IPS-20b (cell line): ENCODE data around the gene TMPRSS9.

Source experiments
- H3K27ac ChIP-seq: one replicate; pipeline ENCODE4 v1.5.1; 2013; ENCODE audit warnings: low read length
- H3K27me3 ChIP-seq: 2 replicates; pipeline ENCODE4 v1.6.1; 2013; ENCODE audit warnings: mild to moderate bottlenecking, low read length, inconsistent platforms; ENCODE audit not compliant: insufficient read depth
- H3K36me3 ChIP-seq: 2 replicates; pipeline ENCODE4 v1.6.1; 2013; ENCODE audit warnings: low read depth, mild to moderate bottlenecking, inconsistent platforms, low read length, moderate library complexity; ENCODE audit not compliant: insufficient read depth
- H3K4me1 ChIP-seq: 2 replicates; pipeline ENCODE4 v1.6.1; 2013; ENCODE audit warnings: mild to moderate bottlenecking, control low read depth, inconsistent platforms, low read length, moderate library complexity; ENCODE audit not compliant: insufficient read depth
- H3K4me3 ChIP-seq: 2 replicates; pipeline ENCODE4 v1.5.1; 2013; ENCODE audit warnings: mild to moderate bottlenecking, low read length, inconsistent platforms
- H3K9ac ChIP-seq: 2 replicates; pipeline ENCODE4 v1.6.1; 2013; ENCODE audit warnings: low read depth, mild to moderate bottlenecking, inconsistent platforms, low read length, moderate library complexity
- H3K9me3 ChIP-seq: 2 replicates; pipeline ENCODE4 v1.6.1; 2013; ENCODE audit warnings: mild to moderate bottlenecking, low read depth, low read length, inconsistent platforms; ENCODE audit not compliant: insufficient read depth

The TMPRSS9 gene

GRCh38 chr19:2338055-2338615, 21.9 kb upstream of the TMPRSS9 start:
- Histone ChIP-seq H3K27ac (no peak overlapping the region), H3K4me1 (no peaks in the 10 kb centered on the region), H3K4me3 (no peak overlapping the region), H3K9me3 (peaks cover 5% of the 10 kb centered on the region; the same call in 1 of the 2 replicates), H3K36me3 (peaks cover 8% of the 10 kb centered on the region; the same call in 1 of the 2 replicates), H3K27me3 (no peaks in the 10 kb centered on the region), H3K9ac (no peak overlapping the region)

DNA sequence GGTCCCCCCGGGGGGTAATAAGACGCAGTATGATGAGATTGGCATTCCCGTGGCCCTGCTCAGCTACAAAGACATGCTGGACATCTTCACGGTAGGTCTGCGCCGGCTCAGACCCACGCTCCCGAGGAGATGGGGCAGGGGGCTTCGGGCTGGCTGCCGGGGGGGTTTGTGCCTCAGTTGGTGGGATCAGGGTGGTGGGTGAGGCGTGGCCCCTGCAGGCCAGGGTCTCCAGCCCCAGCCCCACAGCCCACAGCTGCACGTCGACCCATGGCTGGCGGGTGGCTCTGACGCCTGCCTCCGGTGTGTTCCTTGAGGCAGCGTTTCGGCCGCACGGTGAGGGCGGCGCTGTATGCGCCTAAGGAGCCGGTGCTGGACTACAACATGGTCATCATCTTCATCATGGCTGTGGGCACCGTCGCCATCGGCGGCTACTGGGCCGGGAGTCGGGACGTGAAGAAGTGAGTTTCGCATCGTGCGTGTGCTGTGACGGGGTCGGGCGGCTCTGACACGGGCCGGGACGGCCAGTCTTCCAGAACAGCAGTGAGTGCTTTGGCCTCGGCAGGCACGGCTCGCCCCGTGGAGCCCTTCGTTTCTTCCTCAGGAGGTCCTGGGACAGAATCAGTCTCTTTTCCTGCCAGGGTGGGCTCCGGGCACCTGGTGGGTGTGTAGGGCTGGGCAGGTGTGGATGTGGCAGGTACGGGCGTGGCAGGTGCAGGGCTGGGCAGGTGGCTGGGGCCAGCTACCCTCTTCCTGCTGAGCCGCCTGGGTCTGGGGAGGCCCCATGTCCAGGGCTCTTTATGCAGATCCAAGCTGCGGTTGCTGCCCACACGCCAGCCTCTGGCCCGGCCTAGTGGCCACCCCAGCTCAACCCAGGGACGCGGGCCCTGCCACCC, 21.1 kb upstream of the TMPRSS9 start:
- Histone ChIP-seq H3K4me1 (no peaks in the 10 kb centered on the region), H3K9ac (no peak overlapping the region), H3K36me3 (peaks cover 8% of the 10 kb centered on the region; the same call in 1 of the 2 replicates), H3K9me3 (peaks cover 5% of the 10 kb centered on the region; the same call in 1 of the 2 replicates), H3K27me3 (no peaks in the 10 kb centered on the region), H3K4me3 (no peak overlapping the region), H3K27ac (no peak overlapping the region)

GRCh38 chr19:2339644-2340310, 20.3 kb upstream of the TMPRSS9 start:
- Histone ChIP-seq H3K36me3 (peaks cover 8% of the 10 kb centered on the region; the same call in 1 of the 2 replicates), H3K9ac (no peak overlapping the region), H3K9me3 (peaks cover 5% of the 10 kb centered on the region; the same call in 1 of the 2 replicates), H3K4me3 (no peak overlapping the region), H3K27ac (no peak overlapping the region), H3K4me1 (no peaks in the 10 kb centered on the region), H3K27me3 (no peaks in the 10 kb centered on the region)

- Histone ChIP-seq H3K9me3 (no peaks in the 10 kb centered on the region), H3K4me3 (no peak overlapping the region), H3K27me3 (no peaks in the 10 kb centered on the region), H3K4me1 (no peaks in the 10 kb centered on the region), H3K36me3 (peaks cover 8% of the 10 kb centered on the region; the same call in 1 of the 2 replicates), H3K9ac (no peak overlapping the region), H3K27ac (no peak overlapping the region)
Observed at GRCh38 chr19:2340496-2341243, 19.4 kb upstream of the TMPRSS9 start.

GRCh38 chr19:2341244-2341751, 18.8 kb upstream of the TMPRSS9 start:
- Histone ChIP-seq H3K9ac (no peak overlapping the region), H3K9me3 (no peaks in the 10 kb centered on the region), H3K27me3 (no peaks in the 10 kb centered on the region), H3K4me3 (no peak overlapping the region), H3K4me1 (no peaks in the 10 kb centered on the region), H3K36me3 (peaks cover 8% of the 10 kb centered on the region; the same call in 1 of the 2 replicates), H3K27ac (no peak overlapping the region)

- Histone ChIP-seq H3K9ac (no peak overlapping the region), H3K4me1 (no peaks in the 10 kb centered on the region), H3K36me3 (peaks cover 15% of the 10 kb centered on the region; the same call in 1 of the 2 replicates), H3K27me3 (no peaks in the 10 kb centered on the region), H3K9me3 (no peaks in the 10 kb centered on the region), H3K4me3 (no peak overlapping the region), H3K27ac (no peak overlapping the region)
Observed at GRCh38 chr19:2341982-2342381, 18.1 kb upstream of the TMPRSS9 start.

DNA sequence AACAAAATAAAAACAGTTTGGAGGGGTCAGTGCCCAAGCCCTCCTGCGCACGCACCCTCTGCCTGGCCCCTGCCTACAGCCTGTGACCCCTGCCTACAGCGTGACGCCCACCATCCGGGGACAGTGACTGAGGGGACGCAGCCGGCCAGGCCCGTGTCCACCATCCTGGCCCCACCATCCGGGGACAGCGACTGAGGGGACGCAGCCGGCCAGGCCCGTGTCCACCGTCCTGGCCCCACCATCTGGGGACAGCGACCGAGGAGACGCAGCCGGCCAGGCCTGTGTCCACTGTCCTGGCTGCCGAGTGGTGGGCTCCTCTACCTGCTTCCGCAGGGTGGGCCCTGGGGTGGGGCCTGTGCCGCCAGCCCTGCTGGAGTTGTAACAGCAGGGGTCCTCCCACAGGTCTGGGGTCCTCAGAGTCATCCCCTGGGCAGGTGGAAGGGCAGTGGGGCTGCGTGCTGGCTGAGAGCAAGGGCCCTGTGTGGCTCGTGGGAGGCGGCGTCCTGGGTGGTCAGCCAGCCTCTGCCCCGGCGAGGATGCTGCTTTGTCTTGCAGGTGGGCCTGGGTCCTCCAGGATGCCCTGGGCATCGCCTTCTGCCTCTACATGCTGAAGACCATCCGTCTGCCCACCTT, 17.3 kb upstream of the TMPRSS9 start:
- Histone ChIP-seq H3K9ac (no peak overlapping the region), H3K4me1 (no peaks in the 10 kb centered on the region), H3K4me3 (no peak overlapping the region), H3K27me3 (no peaks in the 10 kb centered on the region), H3K9me3 (no peaks in the 10 kb centered on the region), H3K27ac (no peak overlapping the region), H3K36me3 (peaks cover 15% of the 10 kb centered on the region; the same call in 1 of the 2 replicates)

DNA sequence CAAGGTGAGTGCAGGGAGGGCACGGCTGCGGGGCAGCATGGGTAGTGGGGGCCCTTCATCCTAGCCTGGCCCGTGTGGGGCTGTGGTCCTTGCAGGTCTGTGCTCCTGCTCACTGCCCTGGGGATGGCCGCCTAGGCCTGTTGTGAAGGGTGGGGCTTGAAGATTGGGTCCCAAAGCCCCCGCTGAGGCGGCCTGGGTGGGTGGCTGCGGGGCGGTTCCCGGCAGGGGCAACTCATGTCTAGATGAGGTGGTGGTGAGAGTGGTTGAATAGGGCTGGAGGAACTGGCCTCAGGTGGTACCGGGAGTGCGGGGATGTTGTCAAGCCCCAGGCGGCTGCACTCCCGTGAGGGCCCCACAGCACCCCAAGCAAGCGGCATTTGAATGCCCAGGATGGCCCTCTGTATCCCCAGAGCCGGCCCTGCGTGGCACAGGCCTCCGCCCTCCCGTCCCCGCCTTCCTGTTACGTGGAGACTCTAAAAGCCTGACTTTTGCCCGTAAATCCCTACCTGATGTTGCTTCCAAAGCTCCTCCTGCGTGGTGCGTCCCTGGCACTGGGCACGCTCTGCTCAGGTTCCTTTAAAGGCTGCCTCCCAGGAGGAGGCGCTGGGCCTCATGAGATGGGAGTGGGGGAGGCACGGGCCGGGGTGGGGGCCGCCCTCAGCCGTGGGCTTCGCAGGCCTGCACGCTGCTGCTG, 16.6 kb upstream of the TMPRSS9 start:
- no peaks in the 10 kb centered on the region for H3K27me3 ChIP-seq
- no peaks in the 10 kb centered on the region for H3K4me1 ChIP-seq
- no peaks in the 10 kb centered on the region for H3K9me3 ChIP-seq
- H3K27ac ChIP-seq, result no peak overlapping the region
- peaks cover 15% of the 10 kb centered on the region; the same call in 1 of the 2 replicates for H3K36me3 ChIP-seq
- no peak overlapping the region for H3K9ac ChIP-seq
- no peak overlapping the region for H3K4me3 ChIP-seq

DNA sequence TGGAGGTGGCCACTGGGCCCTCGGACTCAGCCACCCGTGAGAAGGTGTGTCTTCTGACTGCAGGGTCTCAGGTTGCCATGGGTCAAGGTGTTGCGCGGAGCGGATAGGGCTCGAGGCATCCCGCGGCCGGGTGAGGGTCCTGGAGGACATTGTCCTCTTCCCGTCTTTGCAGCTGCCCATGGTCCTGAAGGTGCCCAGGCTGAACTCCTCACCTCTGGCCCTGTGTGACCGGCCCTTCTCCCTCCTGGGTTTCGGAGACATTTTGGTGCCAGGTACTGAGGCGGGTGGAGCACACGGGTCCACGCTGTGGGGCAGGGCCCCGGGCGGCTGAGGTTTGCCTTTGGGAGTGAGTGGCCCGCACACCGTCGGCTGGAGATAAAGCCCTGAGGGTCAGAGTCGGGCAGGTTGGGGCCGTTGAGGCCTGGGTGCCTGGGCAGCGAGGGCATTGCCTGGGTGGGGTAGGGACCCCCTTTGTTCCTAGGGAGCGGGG, 15.6 kb upstream of the TMPRSS9 start:
- H3K4me3 ChIP-seq, result no peak overlapping the region
- peaks cover 15% of the 10 kb centered on the region; the same call in 1 of the 2 replicates for H3K36me3 ChIP-seq
- H3K9ac ChIP-seq, result no peak overlapping the region
- H3K9me3 ChIP-seq, result no peaks in the 10 kb centered on the region
- H3K4me1 ChIP-seq, result no peaks in the 10 kb centered on the region
- H3K27ac ChIP-seq, result no peak overlapping the region
- no peaks in the 10 kb centered on the region for H3K27me3 ChIP-seq

DNA sequence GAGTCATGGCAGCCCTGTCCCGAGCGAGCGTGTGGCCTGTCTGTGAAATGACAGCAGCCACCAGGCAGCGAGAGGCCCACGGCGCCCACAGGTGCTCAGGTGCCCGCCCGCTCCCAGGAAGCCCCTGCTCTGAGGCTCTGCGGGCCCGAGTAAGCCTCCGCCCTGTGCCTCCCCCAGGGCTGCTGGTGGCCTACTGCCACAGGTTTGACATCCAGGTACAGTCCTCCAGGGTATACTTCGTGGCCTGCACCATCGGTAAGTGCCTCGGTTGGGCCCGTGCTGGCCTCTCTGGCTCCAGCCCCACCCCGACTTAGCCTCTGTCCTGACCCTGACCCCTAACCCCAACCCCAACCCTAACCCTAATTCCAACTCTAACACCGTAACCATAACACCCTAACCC, 15.0 kb upstream of the TMPRSS9 start:
- peaks cover 19% of the 10 kb centered on the region; the same call in 1 of the 2 replicates for H3K36me3 ChIP-seq
- no peak overlapping the region for H3K4me3 ChIP-seq
- no peak overlapping the region for H3K9ac ChIP-seq
- H3K27me3 ChIP-seq, result no peaks in the 10 kb centered on the region
- no peaks in the 10 kb centered on the region for H3K9me3 ChIP-seq
- H3K27ac ChIP-seq, result no peak overlapping the region
- no peaks in the 10 kb centered on the region for H3K4me1 ChIP-seq
